ENCODE measurements around the gene GRAP2. TPM values are rescaled to one million over a fixed set of nuclear protein-coding genes. Genes with fewer than 3 reads are reported as not detected.
"Not testable (repeated sequence)": the region's sequence is repeated elsewhere in the genome, so short reads cannot be mapped to it uniquely, and the experiment has no call there.

GRAP2 gene
- total and polyA plus RNA-seq, 5 donors = 1.6 to 5.5 (median 3.2) TPM

DNA sequence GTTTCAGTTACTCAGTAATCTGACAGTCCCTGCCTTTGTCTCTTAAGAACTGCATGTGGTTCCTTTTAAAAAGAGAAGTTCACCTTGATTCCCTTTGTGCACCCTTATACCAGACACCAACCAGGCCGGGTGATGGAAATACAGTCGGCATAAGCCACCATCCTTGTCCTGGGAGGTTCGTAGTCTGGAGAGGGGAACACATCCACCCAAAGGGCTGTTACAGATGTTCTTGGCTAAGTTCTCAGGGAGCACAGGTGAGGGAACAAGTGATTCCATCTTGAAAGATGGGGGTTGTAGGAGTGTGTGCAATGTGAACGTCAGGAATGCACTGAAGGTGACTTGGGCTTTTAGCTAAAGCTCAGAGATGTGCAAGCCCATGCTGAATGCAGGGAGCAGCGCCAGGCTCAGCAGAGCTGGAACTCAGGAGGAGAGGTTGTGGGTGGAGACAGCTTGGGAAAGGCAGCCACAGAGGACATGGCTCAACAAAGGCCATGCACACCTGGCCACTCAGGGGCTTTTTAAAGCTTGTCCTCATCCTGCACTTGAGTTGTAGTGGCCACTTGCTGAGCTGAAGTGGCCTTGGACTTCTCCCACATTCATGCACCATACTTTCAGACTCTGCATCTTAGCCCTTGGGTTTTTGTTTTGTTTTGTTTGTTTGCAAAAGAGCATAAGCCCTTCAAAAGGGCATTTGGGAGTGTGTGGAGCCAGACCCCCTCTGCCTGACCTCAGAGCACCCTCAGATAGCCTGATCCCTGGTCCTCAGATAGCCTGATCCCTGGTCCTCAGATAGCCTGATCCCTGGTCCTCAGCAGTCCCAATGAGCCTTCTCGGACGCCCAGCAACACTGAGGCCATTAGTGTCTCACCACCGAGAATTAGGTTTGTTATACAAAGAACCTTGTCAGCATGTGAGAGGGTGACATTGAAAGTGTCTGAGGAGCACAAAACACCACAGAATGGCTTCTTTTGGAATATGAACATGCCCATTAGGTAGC is 46.6 kb downstream of the GRAP2 start:
- no peak overlapping the region for H3K27ac ChIP-seq (ENCODE audit: low read length)
- ATAC-seq (no peak), DNase-seq (no peak)
- H3K4me3 ChIP-seq (ENCODE audit: low read length) = no peak overlapping the region
- H3K9me3 ChIP-seq (ENCODE audit: control insufficient read depth, low read length) = no peaks in the 10 kb centered on the region
- intact Hi-C loops (cut with DNase I) = no loop called here
- peaks cover 2% of the 10 kb centered on the region for H3K4me1 ChIP-seq (ENCODE audit: control insufficient read depth, insufficient read depth, low read length)
- WGBS = 91% methylated on average over 8 of the region's 8 CpGs
- no peaks in the 10 kb centered on the region for H3K27me3 ChIP-seq (ENCODE audit: control insufficient read depth, insufficient read depth)

DNA sequence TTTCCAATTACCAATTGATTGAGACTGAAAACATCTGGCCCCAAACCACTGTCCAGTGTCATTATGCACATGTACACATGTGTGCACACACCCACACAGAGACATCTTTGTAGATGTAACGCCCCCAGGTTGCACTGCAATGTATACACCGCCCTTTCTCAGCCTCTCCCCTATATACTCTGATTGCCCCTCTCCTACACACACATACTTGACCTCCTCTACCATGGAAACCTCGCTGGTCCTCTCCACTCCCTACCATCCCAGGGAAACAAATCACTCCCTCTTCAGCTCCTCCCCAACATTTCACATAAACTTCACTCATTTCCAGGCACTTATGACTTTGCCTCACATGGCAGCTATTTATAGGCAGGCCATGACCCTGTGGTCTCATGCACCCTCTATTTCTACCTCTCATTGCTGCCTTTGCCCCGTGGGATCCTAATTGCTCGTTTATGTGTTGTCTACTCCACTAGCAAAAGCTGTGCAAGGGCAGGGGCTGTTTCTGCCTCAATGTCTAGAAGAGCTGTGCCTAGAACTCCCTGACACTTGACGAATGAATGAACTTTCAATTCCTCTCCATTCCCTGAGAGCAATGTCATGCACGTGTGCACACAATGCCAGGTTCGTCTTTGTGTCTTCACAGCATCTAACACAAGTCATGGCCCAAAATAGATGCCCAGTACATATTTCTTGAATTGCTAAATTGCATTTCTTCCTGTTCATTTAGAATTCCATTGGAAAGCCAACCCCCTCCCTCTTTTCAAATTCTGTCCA is 49.3 kb downstream of the GRAP2 start:
- Histone ChIP-seq H3K4me3 (ENCODE audit: low read length) (no peak overlapping the region), H3K9me3 (ENCODE audit: control insufficient read depth, low read length) (no peaks in the 10 kb centered on the region), H3K27me3 (ENCODE audit: control insufficient read depth, insufficient read depth) (no peaks in the 10 kb centered on the region), H3K4me1 (ENCODE audit: control insufficient read depth, insufficient read depth, low read length) (no peaks in the 10 kb centered on the region), H3K27ac (ENCODE audit: low read length) (no peak overlapping the region)
- intact Hi-C loops (cut with DNase I) = no loop called here
- no peak for ATAC-seq
- DNase-seq = no peak
- 80% methylated on average over 8 of the region's 8 CpGs for WGBS

DNA sequence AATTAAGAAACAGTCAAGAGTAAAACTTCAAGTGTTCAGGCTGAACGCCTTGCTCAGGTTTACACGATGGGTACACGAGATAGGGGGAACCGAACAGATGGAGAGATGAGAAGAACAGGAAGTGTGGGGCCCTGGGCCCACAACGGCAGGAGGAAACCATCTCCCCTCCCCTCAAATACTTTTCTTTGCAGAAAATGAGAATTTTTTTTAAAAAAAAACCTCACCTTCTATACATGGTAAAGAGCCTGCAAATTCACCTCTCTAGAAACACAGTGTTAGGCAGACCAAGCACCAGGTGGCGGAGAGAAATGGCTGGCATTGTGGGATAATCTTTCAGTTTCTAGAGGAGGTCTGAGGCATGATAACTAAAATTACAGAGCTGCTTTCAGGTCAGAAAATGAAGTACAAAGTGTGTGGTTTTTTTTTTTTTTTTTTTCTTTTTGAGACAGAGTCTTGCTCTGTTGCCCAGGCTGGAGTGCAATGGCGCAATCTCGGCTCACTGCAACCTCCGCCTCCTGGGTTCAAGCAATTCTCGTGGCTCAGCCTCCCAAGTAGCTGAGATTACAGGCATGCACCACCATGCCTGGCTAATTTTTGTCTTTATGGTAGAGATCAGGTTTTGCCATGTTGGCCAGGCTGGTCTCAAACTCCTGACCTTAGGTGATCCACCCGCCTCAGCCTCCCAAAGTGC is 50.9 kb downstream of the GRAP2 start:
- 78% methylated on average over 11 of the region's 11 CpGs for WGBS
- ATAC-seq; DNase-seq; H3K4me1 ChIP-seq (ENCODE audit: control insufficient read depth, insufficient read depth, low read length); H3K27me3 ChIP-seq (ENCODE audit: control insufficient read depth, insufficient read depth); H3K9me3 ChIP-seq (ENCODE audit: control insufficient read depth, low read length); H3K27ac ChIP-seq (ENCODE audit: low read length); H3K4me3 ChIP-seq (ENCODE audit: low read length); intact Hi-C loops (cut with DNase I): not testable (repeated sequence)

DNA sequence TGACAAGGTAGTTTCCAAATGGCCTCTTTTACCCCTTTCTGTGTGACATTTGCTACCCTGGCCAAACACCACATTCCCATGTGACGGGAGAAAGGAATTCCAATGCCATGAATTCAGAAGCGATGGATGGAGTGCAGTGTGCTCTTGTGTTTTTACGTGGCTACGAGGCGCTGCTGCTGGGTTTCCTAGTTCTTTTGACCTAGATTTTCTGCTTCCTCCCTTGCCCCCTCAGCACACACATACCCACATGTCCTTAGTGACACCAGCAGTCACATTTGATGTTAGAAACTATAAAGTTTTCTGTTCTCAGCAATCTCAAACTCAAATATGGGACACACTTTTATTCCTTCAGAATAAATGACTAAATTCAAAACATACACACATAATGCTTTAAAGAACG is 51.5 kb downstream of the GRAP2 start:
- intact Hi-C loops (cut with DNase I) = no loop called here
- no peaks in the 10 kb centered on the region for H3K9me3 ChIP-seq (ENCODE audit: control insufficient read depth, low read length)
- H3K4me3 ChIP-seq (ENCODE audit: low read length) = no peak overlapping the region
- ATAC-seq (no peak), DNase-seq (no peak)
- 75% methylated on average over 6 of the region's 6 CpGs for WGBS
- no peaks in the 10 kb centered on the region for H3K27me3 ChIP-seq (ENCODE audit: control insufficient read depth, insufficient read depth)
- no peaks in the 10 kb centered on the region for H3K4me1 ChIP-seq (ENCODE audit: control insufficient read depth, insufficient read depth, low read length)
- no peak overlapping the region for H3K27ac ChIP-seq (ENCODE audit: low read length)

DNA sequence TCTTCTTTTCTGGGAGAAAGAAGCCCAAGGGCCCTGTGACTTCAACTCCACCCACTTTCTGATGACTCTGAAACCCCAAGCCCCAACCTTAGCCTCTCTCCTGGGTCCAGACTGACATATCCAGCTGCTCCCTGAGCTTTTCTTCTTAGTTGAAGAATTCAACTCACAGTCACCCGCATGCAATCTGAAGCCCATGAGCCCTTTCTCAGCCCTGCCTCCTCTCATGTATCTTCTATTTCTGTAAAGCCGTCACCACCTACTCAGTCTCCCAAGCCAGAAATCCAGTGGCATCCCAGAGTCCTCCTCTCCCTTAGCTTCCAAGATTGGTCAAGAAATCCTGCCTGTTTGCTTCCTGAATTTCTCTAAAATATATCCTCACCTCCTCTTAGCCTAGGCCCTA is 52.2 kb downstream of the GRAP2 start:
- Histone ChIP-seq H3K4me1 (ENCODE audit: control insufficient read depth, insufficient read depth, low read length) (no peaks in the 10 kb centered on the region), H3K9me3 (ENCODE audit: control insufficient read depth, low read length) (no peaks in the 10 kb centered on the region), H3K27me3 (ENCODE audit: control insufficient read depth, insufficient read depth) (no peaks in the 10 kb centered on the region), H3K27ac (ENCODE audit: low read length) (no peak overlapping the region), H3K4me3 (ENCODE audit: low read length) (no peak overlapping the region)
- intact Hi-C loops (cut with DNase I) = no loop called here
- WGBS = 72% methylated on average over 2 of the region's 2 CpGs
- DNase-seq (no peak), ATAC-seq (no peak)

DNA sequence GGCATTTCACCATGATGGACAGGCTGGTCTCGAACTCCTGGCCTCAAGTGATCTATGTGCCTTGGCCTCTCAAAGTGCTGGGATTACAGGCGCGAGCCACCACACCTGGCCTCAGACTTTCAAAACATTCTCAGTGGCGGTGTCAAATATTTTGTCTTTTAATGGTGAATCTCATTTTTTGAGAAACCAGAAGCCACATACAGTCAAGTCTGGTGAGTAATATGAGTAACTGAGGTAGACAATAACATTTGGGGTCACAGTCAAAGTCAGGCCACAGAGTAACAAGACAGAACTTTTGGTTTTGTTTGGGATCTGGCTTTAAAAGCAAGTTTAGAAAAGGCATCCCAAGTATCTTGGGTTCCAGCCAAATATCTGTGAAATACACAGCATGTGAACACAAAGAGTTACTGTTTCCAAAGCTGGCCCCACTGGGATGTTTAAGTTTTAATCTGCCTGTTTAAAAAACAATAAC is 53.7 kb downstream of the GRAP2 start:
- no peak for DNase-seq
- H3K27ac ChIP-seq (ENCODE audit: low read length) = no peak overlapping the region
- ATAC-seq = no peak
- no peaks in the 10 kb centered on the region for H3K9me3 ChIP-seq (ENCODE audit: control insufficient read depth, low read length)
- H3K4me3 ChIP-seq (ENCODE audit: low read length) = no peak overlapping the region
- 92% methylated on average over 4 of the region's 4 CpGs for WGBS
- intact Hi-C loops (cut with DNase I) = no loop called here
- H3K4me1 ChIP-seq (ENCODE audit: control insufficient read depth, insufficient read depth, low read length) = peaks cover under 1% of the 10 kb centered on the region
- no peaks in the 10 kb centered on the region for H3K27me3 ChIP-seq (ENCODE audit: control insufficient read depth, insufficient read depth)

DNA sequence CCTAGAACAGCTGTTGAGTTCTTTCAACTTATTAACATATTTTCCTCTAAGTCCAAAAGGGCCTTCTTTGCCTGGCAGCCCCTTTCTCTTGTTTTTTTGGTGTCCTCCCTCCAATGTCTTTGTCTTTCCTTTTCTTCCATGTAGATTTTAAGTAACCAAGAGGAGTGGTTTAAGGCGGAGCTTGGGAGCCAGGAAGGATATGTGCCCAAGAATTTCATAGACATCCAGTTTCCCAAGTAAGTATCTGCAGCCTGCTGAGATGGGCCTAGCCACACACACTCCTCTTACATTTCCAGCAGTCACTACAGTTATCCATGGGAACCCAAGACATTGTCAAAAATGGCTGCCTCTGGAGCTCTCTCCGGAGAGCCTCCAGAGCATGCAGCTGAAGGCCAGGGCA is 54.8 kb downstream of the GRAP2 start:
- Histone ChIP-seq H3K4me1 (ENCODE audit: control insufficient read depth, insufficient read depth, low read length) (peaks cover 3% of the 10 kb centered on the region), H3K4me3 (ENCODE audit: low read length) (no peak overlapping the region), H3K27ac (ENCODE audit: low read length) (no peak overlapping the region), H3K9me3 (ENCODE audit: control insufficient read depth, low read length) (no peaks in the 10 kb centered on the region), H3K27me3 (ENCODE audit: control insufficient read depth, insufficient read depth) (no peaks in the 10 kb centered on the region)
- DNase-seq (no peak), ATAC-seq (no peak)
- intact Hi-C loops (cut with DNase I) = no loop called here
- 99% methylated on average over 2 of the region's 2 CpGs for WGBS

DNA sequence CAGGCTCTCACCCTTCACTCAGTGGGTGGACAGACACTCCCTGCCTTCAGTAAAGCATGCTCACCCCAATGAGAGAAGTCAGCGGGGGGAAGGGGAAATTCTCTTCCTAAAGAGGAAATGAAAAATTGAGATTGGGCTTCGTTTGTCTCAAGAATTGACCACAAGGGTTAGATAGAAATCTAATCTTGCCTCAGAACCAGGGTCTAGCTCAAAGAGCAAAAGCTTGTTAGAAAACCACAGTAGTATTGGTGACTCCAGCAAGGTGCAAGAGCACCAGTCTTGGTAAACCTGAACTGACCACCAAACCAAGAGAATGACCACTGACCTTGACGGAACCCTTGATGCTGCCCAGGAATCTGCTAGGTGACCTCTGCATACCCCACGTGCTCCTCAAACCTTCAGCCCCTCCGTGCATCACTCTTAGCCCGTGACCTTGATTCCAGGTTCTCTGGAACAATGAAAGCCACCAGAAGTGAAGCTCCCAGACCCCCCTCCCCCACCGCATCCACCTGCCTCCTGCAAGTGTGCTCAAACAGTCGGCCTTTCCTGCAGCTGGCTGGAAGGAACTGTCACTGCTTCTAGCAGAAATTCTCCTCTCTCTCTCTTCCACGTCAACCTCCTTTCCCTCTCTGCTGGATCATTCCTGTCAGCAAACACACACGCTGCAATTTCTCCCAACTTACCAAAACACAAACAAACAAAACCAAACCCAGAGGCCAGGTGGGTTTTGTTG is 56.2 kb downstream of the GRAP2 start:
- peaks cover 3% of the 10 kb centered on the region for H3K4me1 ChIP-seq (ENCODE audit: control insufficient read depth, insufficient read depth, low read length)
- 58% methylated on average over 10 of the region's 10 CpGs for WGBS
- no peaks in the 10 kb centered on the region for H3K9me3 ChIP-seq (ENCODE audit: control insufficient read depth, low read length)
- H3K27ac ChIP-seq (ENCODE audit: low read length) = no peak overlapping the region
- DNase-seq (no peak), ATAC-seq (no peak)
- H3K4me3 ChIP-seq (ENCODE audit: low read length) = no peak overlapping the region
- intact Hi-C loops (cut with DNase I) = no loop called here
- no peaks in the 10 kb centered on the region for H3K27me3 ChIP-seq (ENCODE audit: control insufficient read depth, insufficient read depth)

DNA sequence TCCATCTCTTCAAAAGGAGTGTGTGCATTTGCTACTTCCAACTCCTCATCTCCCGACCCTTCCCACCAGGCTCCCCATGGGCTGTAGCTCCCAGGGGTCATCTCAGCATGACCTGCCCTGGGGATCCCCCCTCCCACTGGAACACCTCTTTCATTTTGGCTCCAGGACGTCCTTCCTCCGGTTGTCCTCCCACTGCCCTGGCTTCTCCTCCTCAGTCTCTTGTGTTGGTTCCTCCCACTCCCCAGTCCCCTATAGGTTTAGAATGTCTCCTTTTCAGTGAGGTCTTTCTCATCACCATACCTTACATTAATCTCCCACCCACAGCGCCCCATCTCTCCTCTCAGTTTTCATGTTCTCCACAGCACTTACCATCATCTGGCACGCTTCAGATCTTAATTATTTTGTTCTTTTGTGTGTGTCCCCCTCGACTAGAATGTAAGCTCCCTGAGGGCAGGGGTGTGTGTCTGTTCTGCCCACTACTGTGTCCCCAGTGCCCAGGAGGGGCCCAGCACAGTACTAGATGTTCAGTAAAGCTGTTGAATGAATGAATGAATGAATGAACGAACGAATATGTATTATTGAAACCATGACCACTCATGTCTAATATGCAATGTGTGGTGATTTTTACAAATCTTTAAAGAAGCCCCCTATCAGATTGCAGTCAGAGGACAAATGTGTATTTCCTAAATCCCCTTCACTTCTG is 57.3 kb downstream of the GRAP2 start:
- ATAC-seq (no peak), DNase-seq (no peak)
- 76% methylated on average over 8 of the region's 8 CpGs for WGBS
- H3K27me3 ChIP-seq (ENCODE audit: control insufficient read depth, insufficient read depth) = no peaks in the 10 kb centered on the region
- no peaks in the 10 kb centered on the region for H3K9me3 ChIP-seq (ENCODE audit: control insufficient read depth, low read length)
- peaks cover 3% of the 10 kb centered on the region for H3K4me1 ChIP-seq (ENCODE audit: control insufficient read depth, insufficient read depth, low read length)
- H3K27ac ChIP-seq (ENCODE audit: low read length) = no peak overlapping the region
- intact Hi-C loops (cut with DNase I) = no loop called here
- no peak overlapping the region for H3K4me3 ChIP-seq (ENCODE audit: low read length)

Measured in right cardiac atrium (tissue), 5 donors.